K562 (cell line): ENCODE data around the gene AMMECR1. TPM values are rescaled to one million over a fixed set of nuclear protein-coding genes. Genes with fewer than 3 reads are reported as not detected.

ENCODE experiments used
- ARID4B ChIP-seq: sonication (generic); formaldehyde crosslinking; IDR thresholded peaks from 2 replicates; pipeline ENCODE4 v1.8.0; 2022; ENCODE audit warnings: mild to moderate bottlenecking, missing genetic modification reagents
- DEAF1 ChIP-seq: fragments of 450-650 bp; formaldehyde crosslinking; IDR thresholded peaks from 2 replicates; pipeline ENCODE4 v1.4.0; 2020; ENCODE audit warnings: mild to moderate bottlenecking, moderate library complexity
- ESRRA ChIP-seq: fragments of 450-650 bp; IDR thresholded peaks from 2 replicates; pipeline ENCODE4 v1.6.1; 2014; ENCODE audit warnings: low read depth, mild to moderate bottlenecking, moderate library complexity, borderline replicate concordance
- MLX ChIP-seq, 2 experiments: fragments of 450-650 bp in 1 of 2; sonication (generic) in 1 of 2; formaldehyde crosslinking; conservative IDR thresholded peaks; 2 replicates each; pipeline versions ENCODE4 v1.4.0 to v1.8.1; 2020 to 2022; ENCODE audit warnings: mild to moderate bottlenecking in 1 of 2, missing genetic modification reagents in 1 of 2
- NR2F6 ChIP-seq: fragments of 450-650 bp; formaldehyde crosslinking; IDR thresholded peaks from 2 replicates; pipeline ENCODE4 v1.4.0; 2020; ENCODE audit warnings: mild to moderate bottlenecking
- POLR3G ChIP-seq: IDR thresholded peaks from 2 replicates; pipeline ENCODE4 v1.6.1; 2011; ENCODE audit not compliant: insufficient read length, insufficient replicate concordance; ENCODE audit errors: extremely low read depth
- YY1 ChIP-seq, 3 experiments: IDR thresholded peaks; 2 replicates each; pipeline ENCODE4 v1.6.1; 2011; ENCODE audit warnings: low read length in 2 of 3, mild to moderate bottlenecking in 2 of 3, moderate library complexity in 2 of 3, borderline replicate concordance in 1 of 3, control low read depth in 1 of 3, low read depth in 1 of 3; ENCODE audit not compliant: insufficient read depth in 3 of 3, insufficient replicate concordance in 2 of 3, control insufficient read depth in 1 of 3, insufficient read length in 1 of 3; ENCODE audit errors: extremely low read depth in 1 of 3
- ZNF232 ChIP-seq: sonication (generic); formaldehyde crosslinking; IDR thresholded peaks from 2 replicates; pipeline ENCODE4 v1.8.0; 2022; ENCODE audit warnings: mild to moderate bottlenecking, missing genetic modification reagents
- ZNF318 ChIP-seq, 2 experiments: fragments of 450-650 bp; IDR thresholded peaks; 2 replicates each; pipeline ENCODE4 v1.6.1; 2016; ENCODE audit warnings: mild to moderate bottlenecking in 2 of 2, borderline replicate concordance in 1 of 2, low read depth in 1 of 2, moderate library complexity in 1 of 2
- ZNF696 ChIP-seq: fragments of 250-450 bp; sonication (Bioruptor Pico); conservative IDR thresholded peaks from 2 replicates; pipeline ENCODE4 v1.4.0; 2020; ENCODE audit warnings: mild to moderate bottlenecking, moderate library complexity
- polyA plus RNA-seq, 8 experiments: library from polyadenylated mRNA; depleted of rRNA in 4 of 8; stranded (reverse) in 5 of 8; unstranded in 3 of 8; fragments of >200 nt; fragmentation: Nextera tagmentation in 2 of 8; fragmentation: Illumina TruSeq in 1 of 8; extraction: Ambion mirVana in 2 of 8; extraction: Trizol in 1 of 8; gene quantifications; 2 replicates each; pipeline versions ENCODE4 v1.2.1 to v1.2.3, GENCODE V29; 2011 to 2014; ENCODE audit warnings: inconsistent platforms in 1 of 8, missing spikeins in 1 of 8
- total RNA-seq, 7 experiments: library from RNA; depleted of rRNA in 6 of 7; stranded (reverse); fragments of >200 nt in 6 of 7; fragmentation: Illumina TruSeq in 2 of 7; extraction: Trizol in 2 of 7; gene quantifications; 2 replicates each; pipeline versions ENCODE4 v1.2.1 to v1.2.3, GENCODE V29; 2011 to 2021; ENCODE audit warnings: low replicate concordance in 1 of 7

AMMECR1 gene
- total and polyA plus RNA-seq, 9 of the 15 experiments (the other 6 are each of a cell fraction or from before 2014, with no cell fraction given): 13.9 to 36.7 (median 23.6) TPM

GRCh38 chrX:110178179-110178865 lies 139.6 kb downstream of the AMMECR1 start (continued):
- TF ChIP-seq YY1 (IDR thresholded peaks at IDR 0.05; ENCODE audit: borderline replicate concordance in 1 of 3, control insufficient read depth in 1 of 3, extremely low read depth in 1 of 3, insufficient read depth in 3 of 3, insufficient read length in 1 of 3, insufficient replicate concordance in 2 of 3, low read depth in 1 of 3, low read length in 2 of 3) (peak in 1 of 3 experiments; percentile 72), ESRRA (no peak), POLR3G (no peak), NR2F6 (no peak), ZNF318 (IDR thresholded peaks at IDR 0.05; ENCODE audit: borderline replicate concordance in 1 of 2, low read depth in 1 of 2) (no peak), ZNF232 (CRISPR knock-in tag) (no peak), MLX (CRISPR knock-in tag; conservative IDR thresholded peaks at IDR 0.05) (no peak), DEAF1 (no peak), ZNF696 (no peak), ARID4B (CRISPR knock-in tag) (no peak)
